ENCODE data around the gene HTR3B. TPM values are rescaled to one million over a fixed set of nuclear protein-coding genes. Genes with fewer than 3 reads are reported as not detected.

HTR3B gene
- polyA plus RNA-seq, 1 donor from 2014 or later: not detected

- H3K9me2 ChIP-seq (ENCODE audit: insufficient read depth, low read length): no peaks in the 10 kb centered on the region
- no peaks in the 10 kb centered on the region for H3K36me3 ChIP-seq (ENCODE audit: insufficient read depth, low read length)
- no peak for TF ChIP-seq SMC3 (conservative IDR thresholded peaks at IDR 0.05; ENCODE audit: poor library complexity)
- TF ChIP-seq EZH2 (IDR thresholded peaks at IDR 0.05; ENCODE audit: borderline replicate concordance, insufficient read depth, low read length, poor library complexity, severe bottlenecking): no peak
- no peak for TF ChIP-seq TAF1 (IDR thresholded peaks at IDR 0.05; ENCODE audit: low read depth)
- no peak for TF ChIP-seq REST (IDR thresholded peaks at IDR 0.05; ENCODE audit: borderline replicate concordance)
- TF ChIP-seq EP300 (conservative IDR thresholded peaks at IDR 0.05; ENCODE audit: poor library complexity, severe bottlenecking): no peak
- no peak for TF ChIP-seq MXI1 (conservative IDR thresholded peaks at IDR 0.05; ENCODE audit: poor library complexity, severe bottlenecking)
- no peak for TF ChIP-seq POLR2AphosphoS5 (IDR thresholded peaks at IDR 0.05)
- no peak overlapping the region for H3K4me2 ChIP-seq (ENCODE audit: low read length)
- no peaks in the 10 kb centered on the region for H3K9me3 ChIP-seq (ENCODE audit: low read length)
- H2AFZ ChIP-seq (ENCODE audit: low read depth, low read length): no peak overlapping the region
- no peaks in the 10 kb centered on the region for H4K20me1 ChIP-seq (ENCODE audit: insufficient read depth)
- H3K4me3 ChIP-seq (ENCODE audit: low read length): no peak overlapping the region
- H3K79me2 ChIP-seq (replicated peaks; ENCODE audit: insufficient read depth, low read length): peaks cover 7% of the 10 kb centered on the region
- no peaks in the 10 kb centered on the region for H3K27me3 ChIP-seq (ENCODE audit: insufficient read depth, low read depth, low read length)
- H3K9ac ChIP-seq (ENCODE audit: low read length): no peak overlapping the region
- no peak overlapping the region for H3K27ac ChIP-seq (ENCODE audit: low read length)
- H3F3A ChIP-seq (ENCODE audit: insufficient read depth, low read length, poor library complexity, severe bottlenecking): no peaks in the 10 kb centered on the region
Measured at GRCh38 chr11:113862435-113862834, 42.2 kb upstream of the HTR3B start.

- no peak overlapping the region for H3K9ac ChIP-seq (ENCODE audit: low read length)
- H2AFZ ChIP-seq (ENCODE audit: low read depth, low read length): no peak overlapping the region
- no peaks in the 10 kb centered on the region for H3K27me3 ChIP-seq (ENCODE audit: insufficient read depth, low read depth, low read length)
- H3K27ac ChIP-seq (ENCODE audit: low read length): no peak overlapping the region
- no peak overlapping the region for H3K4me2 ChIP-seq (ENCODE audit: low read length)
- no peak for TF ChIP-seq CTCF (IDR thresholded peaks at IDR 0.05; ENCODE audit: poor library complexity, severe bottlenecking)
- no peak for TF ChIP-seq POLR2AphosphoS5 (IDR thresholded peaks at IDR 0.05)
- no peak for TF ChIP-seq MXI1 (conservative IDR thresholded peaks at IDR 0.05; ENCODE audit: poor library complexity, severe bottlenecking)
- TF ChIP-seq REST (IDR thresholded peaks at IDR 0.05; ENCODE audit: borderline replicate concordance): no peak
- no peak for TF ChIP-seq SMC3 (conservative IDR thresholded peaks at IDR 0.05; ENCODE audit: poor library complexity)
- no peak for TF ChIP-seq TAF1 (IDR thresholded peaks at IDR 0.05; ENCODE audit: low read depth)
- H3K4me3 ChIP-seq (ENCODE audit: low read length): no peak overlapping the region
- no peaks in the 10 kb centered on the region for H3F3A ChIP-seq (ENCODE audit: insufficient read depth, low read length, poor library complexity, severe bottlenecking)
- H3K9me3 ChIP-seq (ENCODE audit: low read length): no peaks in the 10 kb centered on the region
- no peaks in the 10 kb centered on the region for H4K20me1 ChIP-seq (ENCODE audit: insufficient read depth)
- H3K36me3 ChIP-seq (ENCODE audit: insufficient read depth, low read length): no peaks in the 10 kb centered on the region
- peaks cover 7% of the 10 kb centered on the region for H3K79me2 ChIP-seq (replicated peaks; ENCODE audit: insufficient read depth, low read length)
- no peaks in the 10 kb centered on the region for H3K9me2 ChIP-seq (ENCODE audit: insufficient read depth, low read length)
Measured at GRCh38 chr11:113864410-113864809, 40.2 kb upstream of the HTR3B start.

All from neural cell (in vitro differentiated cells).